Mesenteric fat pad (tissue), 1 donor: ENCODE data around the gene WASL. TPM values are rescaled to one million over a fixed set of nuclear protein-coding genes. Genes with fewer than 3 reads are reported as not detected.

Experiments used
- DNase-seq: peaks from one replicate; pipeline ENCODE4 v3.0.0-alpha.2; 2020; ENCODE audit warnings: low spot score
- total RNA-seq: library from RNA; stranded (reverse); fragmentation: NEBNext Ultra II Directional; extraction: Animal tissue kit (Norgen Biotek cat#: 25700); gene quantifications from one replicate; pipeline ENCODE4 v1.2.1, GENCODE V29; 2021
- donor health status: DM: yes; HTN: yes; CAD: no.

The WASL gene
- total RNA-seq, 1 donor from 2014 or later = 35.0 TPM

DNA sequence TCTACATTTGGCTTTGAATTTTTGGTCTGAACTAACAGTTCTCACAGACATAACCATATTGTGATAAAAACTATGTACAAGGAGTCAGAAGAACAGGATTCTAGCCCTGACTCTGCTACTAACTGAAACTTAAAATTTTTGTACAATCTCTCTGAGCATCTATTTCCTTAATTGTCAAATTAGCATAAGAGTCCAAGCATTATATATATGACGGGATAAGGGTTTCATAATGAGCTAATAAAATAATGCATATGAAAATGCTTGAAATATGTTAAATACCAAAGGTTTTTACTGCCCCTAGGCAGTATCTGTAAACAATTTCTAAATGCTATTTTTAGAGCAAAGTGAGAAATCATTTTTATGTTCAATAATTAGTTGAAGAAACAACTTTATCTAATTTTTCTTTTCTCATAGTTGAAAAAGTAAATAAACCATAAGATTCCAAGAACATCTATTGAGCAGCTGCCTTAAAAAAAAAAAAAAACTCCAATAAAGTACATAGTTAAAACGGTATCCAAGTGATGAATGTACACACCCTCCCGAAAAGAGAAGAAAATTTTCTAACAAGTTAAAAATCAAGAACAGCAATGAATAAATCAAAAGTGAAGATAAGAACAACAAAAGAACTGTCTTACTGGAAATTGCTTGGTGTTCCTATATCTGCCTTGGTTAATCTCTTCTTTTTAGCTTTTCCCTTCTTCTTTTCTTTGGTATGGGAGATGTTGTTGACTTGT, 52.7 kb downstream of the WASL start:
- no peak for DNase-seq

- no peak for DNase-seq
Observed at GRCh38 chr7:123692471-123692877, 56.3 kb downstream of the WASL start.

DNA sequence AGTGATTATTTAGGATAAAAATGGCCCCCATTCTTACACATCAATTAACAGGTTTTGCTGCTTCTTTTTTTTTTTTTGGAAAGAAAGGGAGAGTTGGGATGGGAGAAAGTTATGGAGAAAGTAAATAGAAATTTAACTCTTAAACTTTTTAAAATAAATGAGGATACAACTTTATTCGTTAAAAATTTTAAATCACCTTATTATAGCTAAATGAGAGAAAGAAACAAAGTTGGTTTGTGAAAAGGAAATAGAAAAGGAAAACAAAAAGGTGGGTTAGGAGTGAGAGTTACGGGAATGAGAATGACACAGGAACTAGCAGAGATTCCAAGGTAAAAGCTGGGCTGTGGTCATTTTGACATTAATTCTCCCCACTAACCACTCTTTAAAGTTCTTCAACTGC, 58.3 kb downstream of the WASL start:
- no peak for DNase-seq

DNA sequence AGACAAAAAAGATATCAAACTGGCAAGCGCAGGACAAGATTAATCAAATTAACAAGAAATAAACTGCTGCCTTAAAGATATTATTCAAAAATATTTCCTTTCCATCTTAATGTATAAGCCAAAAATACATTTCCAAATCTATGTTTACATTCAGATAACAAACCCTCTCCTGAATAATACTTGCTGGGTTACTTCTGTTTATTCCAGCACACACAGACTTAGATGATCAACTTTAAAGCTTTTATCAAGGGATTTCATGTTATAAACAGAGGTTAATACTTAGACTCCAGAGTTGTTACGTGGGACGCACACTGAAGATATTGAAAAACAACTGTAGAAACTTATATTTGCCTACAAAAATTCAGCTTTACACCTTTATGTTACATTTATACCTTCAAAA, 59.6 kb downstream of the WASL start:
- DNase-seq = no peak

GRCh38 chr7:123687727-123688126, 61.1 kb downstream of the WASL start:
- DNase-seq = no peak

- DNase-seq = no peak
Observed at GRCh38 chr7:123687161-123687560, 61.6 kb downstream of the WASL start.

- DNase-seq = no peak
Observed at GRCh38 chr7:123682690-123683089, 66.1 kb downstream of the WASL start.

GRCh38 chr7:123681561-123681960, 67.2 kb downstream of the WASL start:
- no peak for DNase-seq

GRCh38 chr7:123680580-123680979, 68.2 kb downstream of the WASL start:
- no peak for DNase-seq

DNA sequence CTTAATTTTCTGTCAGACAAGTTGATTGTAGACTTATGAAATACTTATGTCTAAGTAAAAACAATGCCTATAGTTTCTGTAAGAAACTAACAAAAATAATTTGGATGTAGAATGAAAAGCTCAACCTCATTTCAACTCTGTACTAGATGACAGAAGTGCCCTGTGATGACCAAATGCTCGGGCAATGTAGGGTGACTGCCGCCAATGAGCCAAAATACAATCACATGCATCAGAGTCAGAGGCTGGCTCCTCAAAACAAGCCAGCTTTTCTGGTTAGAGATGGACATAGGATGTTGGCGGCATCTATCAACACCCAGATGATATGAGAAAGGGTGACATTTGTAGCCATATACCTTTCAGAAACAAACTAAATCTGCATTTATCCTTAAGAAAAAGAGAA, 69.2 kb downstream of the WASL start:
- no peak for DNase-seq

GRCh38 chr7:123677061-123677715, 71.6 kb downstream of the WASL start:
- DNase-seq = no peak

GRCh38 chr7:123675181-123675473, 73.7 kb downstream of the WASL start:
- no peak for DNase-seq

DNA sequence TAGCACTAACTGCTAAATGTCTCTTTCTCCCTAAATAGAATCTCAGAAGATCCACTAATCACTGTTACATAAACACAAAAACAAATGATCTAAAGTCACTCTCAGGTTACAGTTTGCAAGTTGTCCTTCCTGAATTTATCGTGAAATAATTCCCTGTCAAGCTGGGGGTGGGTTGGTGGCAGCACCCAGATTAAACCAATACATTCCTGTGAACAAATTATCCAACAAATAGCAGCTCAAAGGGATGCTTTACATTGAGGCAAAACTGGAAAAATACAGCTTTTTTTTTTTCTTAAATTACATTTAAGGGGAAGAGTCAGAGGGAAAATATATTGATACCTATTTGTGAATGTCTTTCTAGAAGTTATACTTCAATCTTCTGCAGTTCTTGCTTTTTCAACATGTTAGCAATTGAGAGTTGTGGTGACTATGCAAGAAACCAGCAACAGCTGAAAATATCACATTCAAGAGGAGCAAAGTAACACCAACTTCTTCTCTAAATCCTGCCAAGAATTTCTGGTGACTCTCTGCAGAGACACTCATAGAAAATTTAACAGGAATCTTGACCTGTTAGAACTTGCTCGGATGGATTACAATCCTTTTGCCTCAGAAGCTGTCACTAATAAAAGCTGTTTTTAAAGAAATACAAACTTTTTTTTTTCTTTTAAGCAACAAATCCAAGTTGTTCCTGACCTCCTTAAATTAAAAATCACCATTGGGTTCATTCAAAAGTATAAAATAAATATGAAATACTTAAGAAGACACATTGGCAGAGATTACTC, 74.2 kb downstream of the WASL start:
- DNase-seq = no peak

GRCh38 chr7:123673752-123674398, 74.9 kb downstream of the WASL start:
- no peak for DNase-seq

- DNase-seq = no peak
Observed at GRCh38 chr7:123673137-123673732, 75.6 kb downstream of the WASL start.

GRCh38 chr7:123669485-123669884, 79.3 kb downstream of the WASL start:
- no peak for DNase-seq

DNA sequence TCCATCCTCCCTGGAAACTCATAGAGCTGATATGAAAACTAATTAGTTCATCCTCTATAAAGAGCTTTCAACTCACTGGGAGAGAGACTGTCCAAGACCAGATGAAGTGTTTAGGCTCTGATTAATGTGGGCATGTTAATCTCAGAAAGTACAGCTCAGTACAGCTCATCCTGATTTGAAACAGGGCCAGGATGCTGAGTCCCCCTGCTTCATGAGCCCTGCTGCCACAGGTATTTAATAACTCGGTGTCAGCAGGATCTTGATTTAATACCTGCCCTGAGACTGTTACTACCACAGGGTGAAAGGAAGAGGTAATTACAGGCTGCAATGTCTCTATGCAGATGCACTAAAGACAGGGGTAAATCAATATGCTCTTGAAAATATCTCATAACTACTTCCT, 82.3 kb downstream of the WASL start:
- no peak for DNase-seq

DNA sequence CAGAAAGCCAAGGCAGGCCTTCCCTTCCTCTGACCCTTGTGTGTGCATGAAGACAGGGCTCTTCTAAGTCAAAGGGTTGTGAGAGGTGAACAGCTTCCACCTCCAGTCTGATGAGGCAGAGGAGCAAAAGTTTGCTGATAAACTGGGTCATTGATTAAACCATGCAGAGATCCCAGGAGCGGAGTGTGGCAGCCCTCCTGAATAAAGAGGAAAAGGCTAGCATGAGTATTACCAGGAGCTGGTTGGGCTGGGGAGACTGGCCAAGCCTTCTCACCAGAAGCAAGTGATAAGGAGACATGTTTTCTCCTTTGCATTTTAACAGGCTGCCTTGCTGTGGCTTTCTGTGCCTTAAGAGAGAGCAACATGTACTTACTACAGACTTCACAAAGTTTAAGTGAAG, 82.9 kb downstream of the WASL start:
- no peak for DNase-seq

DNA sequence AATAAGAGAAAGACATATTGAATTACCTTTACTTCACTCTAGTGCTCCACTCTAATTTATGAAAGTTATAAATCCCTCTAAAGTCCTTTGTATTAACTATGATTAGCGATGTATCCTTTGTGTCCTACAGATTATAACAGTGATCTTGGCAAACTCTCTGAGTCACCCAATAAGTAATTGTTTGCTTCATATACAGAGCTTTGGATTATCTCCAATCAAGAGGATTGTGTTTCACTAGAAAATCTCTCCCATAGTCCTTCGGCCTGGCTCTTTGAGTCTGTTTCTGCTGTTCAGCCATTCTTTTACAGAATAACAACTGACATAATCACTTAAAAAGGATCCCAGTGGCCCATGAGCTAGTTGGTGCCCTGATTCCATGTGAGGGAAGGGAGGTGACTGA, 83.6 kb downstream of the WASL start:
- no peak for DNase-seq

DNA sequence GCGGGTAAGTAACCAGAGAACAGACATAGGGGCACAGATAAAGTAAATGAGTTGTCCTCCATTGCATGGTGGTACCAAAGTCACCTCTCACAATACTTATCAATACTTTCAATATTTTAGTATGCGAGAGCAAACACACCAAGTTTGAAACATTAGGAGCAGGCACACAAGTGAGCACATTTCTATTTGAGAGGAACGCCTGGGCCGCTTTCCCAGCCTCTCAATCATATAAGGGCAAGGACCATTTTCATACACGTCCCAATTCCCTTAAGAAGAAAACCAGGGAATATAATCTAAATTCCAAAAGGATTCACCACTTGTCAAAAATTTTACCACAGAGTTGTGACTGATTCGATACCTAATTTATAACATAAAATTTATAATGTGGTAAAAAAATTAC, 85.6 kb downstream of the WASL start:
- no peak for DNase-seq

GRCh38 chr7:123662755-123663154, 86.0 kb downstream of the WASL start:
- DNase-seq = no peak

- no peak for DNase-seq
Observed at GRCh38 chr7:123662293-123662692, 86.5 kb downstream of the WASL start.
